T-helper 2 cell treated with Interferon-gamma antibody and Interleukin-4, amounts not matched to agents 5 μg/mL and 100 μg/mL, for 36 hours (primary cell): ENCODE results near the gene TMEM117.

Source experiments
- DNase-seq: peaks from one replicate; pipeline ENCODE4 v3.0.0; 2021; ENCODE audit warnings: low spot score
- H3K27ac Mint-ChIP-seq: one replicate; pipeline ENCODE4 v1.8.0; 2021; ENCODE audit warnings: mild to moderate bottlenecking, mixed read lengths
- H3K27me3 Mint-ChIP-seq: one replicate; pipeline ENCODE4 v1.8.0; 2021; ENCODE audit warnings: low read depth, mixed read lengths
- H3K36me3 Mint-ChIP-seq: one replicate; pipeline ENCODE4 v1.8.0; 2021; ENCODE audit warnings: low read depth, mixed read lengths
- H3K4me1 Mint-ChIP-seq: one replicate; pipeline ENCODE4 v1.8.0; 2021; ENCODE audit warnings: low read depth, mixed read lengths
- H3K4me3 Mint-ChIP-seq: one replicate; pipeline ENCODE4 v1.8.0; 2022; ENCODE audit warnings: mild to moderate bottlenecking, moderate library complexity, mixed read lengths
- H3K9me3 Mint-ChIP-seq: one replicate; pipeline ENCODE4 v1.8.0; 2021; ENCODE audit warnings: mixed read lengths

TMEM117 gene

DNA sequence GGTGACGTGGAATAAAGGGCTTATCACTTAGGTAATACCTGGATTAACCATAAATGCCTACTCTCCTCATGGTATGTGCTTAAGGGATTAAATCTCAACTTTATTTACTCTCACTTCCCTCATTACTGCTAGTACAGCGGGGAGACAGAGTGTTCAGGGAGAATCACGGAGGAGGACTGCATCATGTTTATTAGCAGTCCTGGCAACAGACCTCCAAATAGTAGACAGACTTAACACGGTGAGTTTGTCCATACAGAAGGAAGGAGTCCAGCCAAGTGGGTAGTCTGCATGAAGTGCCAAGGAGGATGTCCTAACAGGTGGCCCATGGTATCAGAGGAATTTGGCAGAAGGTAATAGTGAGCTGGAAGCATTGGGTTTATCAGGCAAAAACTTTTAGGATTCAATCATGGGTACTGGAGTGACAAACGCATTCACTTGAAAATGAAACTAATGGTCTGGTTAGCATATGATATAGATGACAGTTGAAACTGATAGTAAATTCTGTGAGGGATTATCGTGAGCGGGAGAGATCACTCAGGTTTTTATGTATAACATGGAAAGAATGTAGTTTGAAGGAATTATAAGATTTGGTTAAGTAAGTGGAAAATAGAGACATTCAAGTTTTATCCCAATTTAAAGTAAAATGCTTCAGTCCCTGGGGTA lies 471.8 kb downstream of the TMEM117 start:
- H3K27me3 Mint-ChIP-seq = no peaks in the 10 kb centered on the region

DNA sequence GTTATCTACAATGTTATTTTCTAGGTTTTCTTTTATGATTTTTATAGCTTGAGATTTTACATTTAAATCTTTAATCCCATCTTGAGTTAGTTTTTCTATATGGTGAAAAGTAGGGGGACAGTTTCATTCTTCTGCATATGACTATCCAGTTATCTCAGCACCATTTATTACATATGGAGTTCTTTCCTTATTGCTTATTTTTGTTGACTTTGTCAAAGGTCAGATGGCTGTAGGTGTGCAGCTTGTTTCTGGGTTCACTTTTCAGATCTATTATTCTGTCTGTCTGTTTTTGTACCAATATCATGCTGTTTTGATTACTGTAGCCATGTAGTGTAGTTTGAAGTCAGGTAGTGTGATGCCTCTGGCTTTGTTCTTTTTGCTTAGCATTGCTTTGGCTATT lies 477.3 kb downstream of the TMEM117 start:
- DNase-seq = no peak
- no peaks in the 10 kb centered on the region for H3K36me3 Mint-ChIP-seq
- H3K4me1 Mint-ChIP-seq = peaks cover 2% of the 10 kb centered on the region
- H3K27ac Mint-ChIP-seq = no peak overlapping the region
- no peaks in the 10 kb centered on the region for H3K9me3 Mint-ChIP-seq
- no peak overlapping the region for H3K4me3 Mint-ChIP-seq
- H3K27me3 Mint-ChIP-seq = no peaks in the 10 kb centered on the region

More for the DNA sequence above, 471.8 kb downstream of the TMEM117 start:
- Mint-ChIP-seq H3K27ac (no peak overlapping the region), H3K9me3 (peaks cover 7% of the 10 kb centered on the region), H3K4me3 (no peak overlapping the region), H3K4me1 (peaks cover 1% of the 10 kb centered on the region), H3K36me3 (no peaks in the 10 kb centered on the region)
- DNase-seq = no peak

DNA sequence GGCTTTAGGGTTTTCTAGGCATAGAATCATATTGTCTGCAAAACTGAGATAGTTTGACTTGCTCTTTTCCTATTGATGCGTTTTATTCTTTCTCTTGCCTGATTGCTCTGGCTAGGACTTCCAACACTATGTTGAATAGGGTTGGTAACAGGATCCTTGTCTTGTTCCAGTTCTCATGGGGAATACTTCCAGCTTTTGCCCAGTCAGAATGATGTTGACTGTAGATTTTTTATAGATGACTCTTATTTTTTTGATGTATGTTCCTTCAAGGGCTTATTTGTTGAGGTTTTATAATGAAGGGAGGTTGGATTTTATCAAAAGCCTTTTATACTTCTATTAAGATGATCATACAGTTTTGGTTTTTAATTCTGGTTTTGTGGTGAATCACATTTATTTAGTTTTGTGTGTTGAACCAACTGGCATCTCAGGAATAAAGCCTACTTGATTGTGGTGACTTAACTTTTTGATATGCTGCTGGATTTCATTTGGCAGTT lies 478.2 kb downstream of the TMEM117 start:
- H3K27me3 Mint-ChIP-seq = no peaks in the 10 kb centered on the region
- no peak for DNase-seq
- H3K36me3 Mint-ChIP-seq = no peaks in the 10 kb centered on the region
- no peak overlapping the region for H3K4me3 Mint-ChIP-seq
- no peak overlapping the region for H3K27ac Mint-ChIP-seq
- H3K4me1 Mint-ChIP-seq = peaks cover 2% of the 10 kb centered on the region
- no peaks in the 10 kb centered on the region for H3K9me3 Mint-ChIP-seq

DNA sequence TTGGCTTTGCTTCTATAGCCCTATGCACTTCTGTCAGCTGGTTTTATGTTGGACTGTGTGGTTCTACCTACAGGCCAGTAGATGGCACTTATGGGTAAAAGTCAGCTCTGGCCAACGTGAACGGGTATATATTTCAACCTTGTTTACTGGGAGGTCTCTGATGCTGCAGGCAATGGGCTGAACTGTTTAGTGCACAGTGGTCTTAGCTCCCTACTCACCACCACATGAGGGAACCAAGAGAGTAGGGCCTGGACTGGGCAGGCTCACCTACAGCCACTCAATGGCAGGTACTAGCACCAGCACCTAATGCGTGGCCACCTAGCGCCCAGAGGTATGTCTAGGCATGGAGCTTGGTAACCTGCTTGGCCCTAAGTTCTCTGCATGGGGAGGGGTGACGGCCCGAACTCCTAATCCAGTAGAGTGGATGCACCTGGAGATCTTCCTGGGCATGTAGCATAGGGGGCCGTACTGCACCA lies 481.8 kb downstream of the TMEM117 start:
- H3K36me3 Mint-ChIP-seq = no peaks in the 10 kb centered on the region
- no peak for DNase-seq
- no peak overlapping the region for H3K4me3 Mint-ChIP-seq
- peaks cover 2% of the 10 kb centered on the region for H3K27me3 Mint-ChIP-seq
- peaks cover 2% of the 10 kb centered on the region for H3K4me1 Mint-ChIP-seq
- no peaks in the 10 kb centered on the region for H3K9me3 Mint-ChIP-seq
- H3K27ac Mint-ChIP-seq = no peak overlapping the region

DNA sequence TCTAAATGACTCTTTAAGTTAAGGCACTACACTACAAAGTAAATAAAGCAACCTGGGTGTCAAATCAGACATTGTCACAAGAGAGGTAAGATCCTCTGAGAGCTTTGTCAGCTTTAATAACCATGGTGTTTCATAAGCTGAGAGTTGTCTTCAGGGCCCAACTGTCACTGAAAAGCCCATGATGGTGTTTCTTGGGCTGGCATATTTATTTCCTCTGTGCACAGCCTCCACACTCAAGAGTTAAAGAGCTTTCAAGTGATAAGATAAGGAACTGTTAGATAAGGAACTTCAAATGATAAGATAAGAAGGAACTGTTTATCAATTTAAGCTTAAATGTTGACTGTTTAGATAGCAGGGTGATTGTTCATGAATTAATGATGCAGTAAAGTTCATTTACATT lies 495.4 kb downstream of the TMEM117 start:
- Mint-ChIP-seq H3K4me1 (no peaks in the 10 kb centered on the region), H3K9me3 (peaks cover 8% of the 10 kb centered on the region), H3K27ac (no peak overlapping the region), H3K36me3 (no peaks in the 10 kb centered on the region), H3K4me3 (no peak overlapping the region), H3K27me3 (no peaks in the 10 kb centered on the region)
- DNase-seq = no peak

DNA sequence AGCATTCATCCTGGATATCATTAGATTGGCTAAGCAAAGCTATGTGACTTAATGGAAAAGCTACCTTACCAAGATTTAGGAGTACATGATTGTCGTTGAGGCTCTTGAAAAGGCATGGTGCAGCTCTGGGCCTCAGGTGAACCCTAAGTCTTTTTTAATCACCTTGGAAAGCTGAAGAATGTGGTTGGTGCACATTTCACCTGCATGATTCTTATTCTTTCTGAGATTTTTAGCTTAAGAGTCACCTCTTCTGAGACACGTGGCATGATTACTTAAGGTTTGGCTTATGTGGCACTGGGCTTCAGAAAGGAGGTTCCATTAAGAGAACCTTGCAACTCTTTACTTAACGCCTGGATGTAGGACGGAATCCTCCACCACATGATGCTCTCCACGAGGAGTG lies 498.5 kb downstream of the TMEM117 start:
- no peaks in the 10 kb centered on the region for H3K27me3 Mint-ChIP-seq
- no peak overlapping the region for H3K4me3 Mint-ChIP-seq
- peaks cover 8% of the 10 kb centered on the region for H3K9me3 Mint-ChIP-seq
- H3K27ac Mint-ChIP-seq = no peak overlapping the region
- H3K36me3 Mint-ChIP-seq = no peaks in the 10 kb centered on the region
- no peaks in the 10 kb centered on the region for H3K4me1 Mint-ChIP-seq
- no peak for DNase-seq

DNA sequence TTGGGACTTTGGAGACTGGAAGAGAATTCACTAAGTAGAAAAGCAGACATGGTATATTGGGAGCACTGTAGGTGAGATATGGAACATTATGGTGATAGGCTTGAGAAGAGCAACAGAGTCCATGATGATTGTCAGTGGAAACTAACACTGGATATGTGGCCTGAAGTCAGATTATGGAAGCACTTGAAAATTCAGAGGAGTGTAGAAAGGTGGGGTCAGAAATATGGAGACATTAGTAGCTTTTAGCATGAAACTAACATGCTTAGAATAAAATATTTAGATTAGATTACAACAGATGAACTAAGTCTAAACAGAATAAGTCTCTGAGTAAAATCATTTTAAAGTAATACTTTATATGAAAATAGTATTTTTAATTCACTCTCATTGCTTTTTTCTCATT lies 499.1 kb downstream of the TMEM117 start:
- Mint-ChIP-seq H3K9me3 (peaks cover 8% of the 10 kb centered on the region), H3K27ac (no peak overlapping the region), H3K27me3 (no peaks in the 10 kb centered on the region), H3K36me3 (no peaks in the 10 kb centered on the region), H3K4me1 (no peaks in the 10 kb centered on the region), H3K4me3 (no peak overlapping the region)
- no peak for DNase-seq

DNA sequence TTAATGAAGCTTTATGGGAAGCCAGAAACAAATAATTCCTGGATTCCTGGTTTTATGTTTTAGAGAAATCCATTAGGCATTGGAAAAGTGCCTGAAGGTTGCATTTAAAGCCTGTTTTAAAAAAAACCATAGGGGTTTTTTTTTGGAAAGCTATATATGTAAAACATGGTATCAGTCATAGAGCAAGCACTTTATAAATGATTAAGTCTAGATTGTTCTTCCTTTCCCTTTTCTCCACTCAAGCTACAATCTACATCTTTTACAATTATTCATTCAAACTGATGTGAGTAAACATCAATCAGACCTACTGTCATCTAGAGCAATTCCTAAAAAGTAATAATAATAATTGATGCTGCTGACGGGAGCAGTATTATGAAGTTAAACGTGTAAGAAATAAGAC lies 500.7 kb downstream of the TMEM117 start:
- Mint-ChIP-seq H3K4me1 (no peaks in the 10 kb centered on the region), H3K36me3 (no peaks in the 10 kb centered on the region), H3K9me3 (peaks cover 8% of the 10 kb centered on the region), H3K27ac (no peak overlapping the region), H3K4me3 (no peak overlapping the region), H3K27me3 (no peaks in the 10 kb centered on the region)
- DNase-seq = no peak

DNA sequence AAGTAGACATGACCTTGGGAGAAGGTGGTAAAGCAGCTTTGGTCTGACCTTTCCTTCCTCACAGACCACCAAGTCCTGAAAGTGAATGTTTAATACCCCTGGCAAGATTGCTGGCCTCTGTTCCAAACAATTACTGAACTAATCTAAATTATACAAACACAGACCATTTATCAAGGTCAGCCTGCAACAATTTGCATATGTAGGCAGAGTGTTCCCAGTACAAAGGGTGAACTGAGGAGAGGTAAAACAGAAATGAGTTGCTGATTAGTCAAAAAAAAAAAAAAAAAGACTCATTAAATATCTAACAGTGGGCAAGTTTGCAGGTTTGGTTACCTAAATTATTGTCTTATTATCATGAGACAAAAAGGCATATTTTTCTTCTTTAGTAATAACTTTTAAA lies 506.5 kb downstream of the TMEM117 start:
- DNase-seq = no peak
- no peaks in the 10 kb centered on the region for H3K36me3 Mint-ChIP-seq
- no peak overlapping the region for H3K27ac Mint-ChIP-seq
- H3K9me3 Mint-ChIP-seq = no peaks in the 10 kb centered on the region
- no peak overlapping the region for H3K4me3 Mint-ChIP-seq
- H3K27me3 Mint-ChIP-seq = no peaks in the 10 kb centered on the region
- H3K4me1 Mint-ChIP-seq = peaks cover 10% of the 10 kb centered on the region

DNA sequence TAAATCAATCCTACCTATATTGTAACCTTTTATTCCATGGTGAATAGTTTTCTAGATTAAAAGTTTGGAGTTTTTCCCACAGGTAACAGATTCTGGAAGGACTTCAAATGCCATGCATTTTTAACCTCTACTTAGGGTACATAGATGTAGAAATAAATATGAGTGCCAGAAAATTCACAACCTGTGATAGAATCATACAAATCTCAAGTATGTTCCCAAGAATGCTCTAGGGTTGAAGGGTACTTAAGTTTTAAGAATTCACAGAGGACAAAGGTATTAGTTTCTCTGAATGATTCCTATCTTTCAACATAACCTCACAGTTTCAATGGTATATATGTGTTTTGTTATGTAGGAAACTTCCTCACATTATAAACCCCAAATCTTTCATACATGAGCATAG lies 511.3 kb downstream of the TMEM117 start:
- Mint-ChIP-seq H3K4me1 (peaks cover 11% of the 10 kb centered on the region), H3K27ac (no peak overlapping the region), H3K27me3 (no peaks in the 10 kb centered on the region), H3K4me3 (no peak overlapping the region), H3K9me3 (no peaks in the 10 kb centered on the region), H3K36me3 (no peaks in the 10 kb centered on the region)
- no peak for DNase-seq

DNA sequence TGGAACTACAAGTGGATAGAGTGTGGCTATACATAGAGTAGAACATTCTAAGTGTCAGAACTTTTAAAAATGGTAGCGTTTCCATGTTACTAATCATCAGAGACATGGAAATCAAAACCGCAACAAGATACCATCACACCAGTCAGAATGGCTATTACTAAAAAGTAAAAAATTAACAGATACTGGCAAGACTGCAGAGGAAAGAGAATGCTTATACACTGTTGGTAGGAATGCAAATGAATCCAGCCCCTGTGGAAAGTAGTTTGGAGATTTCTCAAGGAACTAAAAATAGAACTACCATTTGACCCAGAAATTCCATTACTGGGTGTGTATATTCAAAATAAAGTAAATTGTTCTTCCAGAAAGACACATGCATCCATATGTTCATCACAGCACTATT lies 521.6 kb downstream of the TMEM117 start:
- no peak overlapping the region for H3K4me3 Mint-ChIP-seq
- no peak overlapping the region for H3K27ac Mint-ChIP-seq
- DNase-seq = no peak
- H3K36me3 Mint-ChIP-seq = no peaks in the 10 kb centered on the region
- H3K9me3 Mint-ChIP-seq = no peaks in the 10 kb centered on the region
- no peaks in the 10 kb centered on the region for H3K4me1 Mint-ChIP-seq
- no peaks in the 10 kb centered on the region for H3K27me3 Mint-ChIP-seq

DNA sequence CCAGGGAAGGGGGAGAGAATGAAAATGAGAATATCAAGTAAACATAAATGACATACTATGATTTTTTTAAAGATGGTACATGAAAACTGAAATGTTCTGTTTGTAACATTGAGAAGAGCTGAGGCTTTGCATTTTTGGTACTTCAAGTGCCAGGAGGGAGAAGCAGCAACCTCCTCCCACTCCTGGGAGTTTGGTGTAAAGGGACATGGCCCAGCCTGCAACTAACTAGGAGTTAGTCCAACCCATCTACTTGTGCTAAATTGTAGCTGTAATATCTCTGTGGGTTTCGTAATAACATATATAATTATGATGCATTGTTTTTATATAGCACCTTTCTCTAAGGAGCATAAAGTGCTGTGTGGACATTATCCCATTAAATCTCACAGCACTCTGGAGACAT lies 522.8 kb downstream of the TMEM117 start:
- Mint-ChIP-seq H3K36me3 (no peaks in the 10 kb centered on the region), H3K27ac (no peak overlapping the region), H3K4me3 (no peak overlapping the region), H3K27me3 (no peaks in the 10 kb centered on the region), H3K9me3 (no peaks in the 10 kb centered on the region), H3K4me1 (no peaks in the 10 kb centered on the region)
- no peak for DNase-seq

DNA sequence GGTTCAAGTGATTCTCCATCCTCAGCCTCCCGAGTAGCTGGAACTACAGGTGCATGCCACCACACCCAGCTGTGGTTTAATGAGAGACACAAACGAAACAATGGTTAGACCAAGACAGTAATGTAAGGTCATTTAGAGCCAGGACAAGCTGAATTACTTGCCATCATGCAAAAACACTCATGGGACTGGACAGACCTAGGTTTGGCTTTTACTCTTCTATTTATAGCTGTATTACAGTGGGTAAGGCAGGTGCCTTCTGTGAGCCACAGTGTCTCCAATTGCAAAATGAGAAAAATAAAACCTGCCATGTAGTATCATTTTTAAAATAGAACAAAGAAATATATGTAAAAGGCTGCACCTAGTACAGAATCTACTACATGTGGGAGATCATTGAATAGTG lies 527.1 kb downstream of the TMEM117 start:
- no peak for DNase-seq
- H3K36me3 Mint-ChIP-seq = no peaks in the 10 kb centered on the region
- no peaks in the 10 kb centered on the region for H3K4me1 Mint-ChIP-seq
- no peaks in the 10 kb centered on the region for H3K27me3 Mint-ChIP-seq
- no peak overlapping the region for H3K4me3 Mint-ChIP-seq
- no peak overlapping the region for H3K27ac Mint-ChIP-seq
- H3K9me3 Mint-ChIP-seq = no peaks in the 10 kb centered on the region

DNA sequence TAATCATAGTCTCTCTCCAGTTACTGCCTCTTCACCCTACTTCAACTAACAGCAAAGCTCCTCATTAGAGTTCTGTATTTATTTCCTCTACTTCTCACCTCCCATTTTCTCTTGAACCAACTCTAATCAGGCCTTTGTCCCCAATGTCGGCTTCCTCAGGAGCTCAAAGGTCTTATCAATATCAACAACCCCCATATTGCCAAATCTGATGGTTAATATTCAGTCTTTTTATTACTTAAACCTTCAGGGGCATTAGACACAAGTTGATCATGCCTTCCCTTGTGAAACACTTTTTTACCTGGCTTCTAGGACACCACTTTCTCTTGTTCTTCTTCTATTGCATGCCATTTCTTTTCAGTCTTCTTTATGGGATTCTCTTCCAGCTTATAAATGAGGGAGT lies 531.3 kb downstream of the TMEM117 start:
- no peak overlapping the region for H3K27ac Mint-ChIP-seq
- no peaks in the 10 kb centered on the region for H3K9me3 Mint-ChIP-seq
- H3K4me3 Mint-ChIP-seq = no peak overlapping the region
- H3K27me3 Mint-ChIP-seq = no peaks in the 10 kb centered on the region
- no peaks in the 10 kb centered on the region for H3K4me1 Mint-ChIP-seq
- DNase-seq = no peak
- H3K36me3 Mint-ChIP-seq = no peaks in the 10 kb centered on the region

DNA sequence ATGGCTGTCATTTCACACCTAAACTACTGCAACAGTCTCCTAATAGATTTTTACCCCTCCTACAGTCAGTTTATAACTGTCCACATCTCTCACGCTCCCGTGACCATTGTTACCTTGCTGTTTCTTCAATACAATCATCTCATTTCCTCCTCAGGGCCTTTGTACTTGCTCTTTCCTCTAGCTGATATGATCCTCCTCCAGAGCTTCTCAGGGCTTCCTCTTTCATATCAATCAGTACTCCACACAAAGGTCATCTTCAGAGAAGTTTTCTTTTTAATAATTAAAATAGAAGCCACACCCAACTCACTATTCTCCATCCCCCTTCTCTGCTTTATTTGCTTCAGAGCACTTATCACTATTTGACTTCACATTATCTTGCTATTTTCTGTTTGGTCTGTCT lies 532.0 kb downstream of the TMEM117 start:
- Mint-ChIP-seq H3K4me3 (no peak overlapping the region), H3K4me1 (no peaks in the 10 kb centered on the region), H3K27ac (no peak overlapping the region), H3K27me3 (no peaks in the 10 kb centered on the region), H3K9me3 (no peaks in the 10 kb centered on the region), H3K36me3 (no peaks in the 10 kb centered on the region)
- DNase-seq = no peak
